Osteocyte (in vitro differentiated cells): Measurements from ENCODE around the gene ZNF324B. TPM values are rescaled to one million over a fixed set of nuclear protein-coding genes. Genes with fewer than 3 reads are reported as not detected.
A peak's percentile ranks its signal among the peaks of the same experiment; 100 is the strongest.

Experiments
- DNase-seq: peaks from one replicate; pipeline ENCODE4 v3.0.0; 2021; ENCODE audit warnings: mixed read lengths; ENCODE audit not compliant: unreplicated experiment; ENCODE audit errors: extremely low spot score
- H3K27ac Mint-ChIP-seq: one replicate; pipeline ENCODE4 v1.8.0; 2021; ENCODE audit warnings: mild to moderate bottlenecking, mixed read lengths; ENCODE audit not compliant: unreplicated experiment
- H3K27me3 Mint-ChIP-seq: one replicate; pipeline ENCODE4 v1.8.0; 2021; ENCODE audit warnings: mixed read lengths; ENCODE audit not compliant: unreplicated experiment
- H3K36me3 Mint-ChIP-seq: one replicate; pipeline ENCODE4 v1.8.0; 2021; ENCODE audit warnings: mixed read lengths; ENCODE audit not compliant: unreplicated experiment
- H3K4me1 Mint-ChIP-seq: one replicate; pipeline ENCODE4 v1.8.0; 2021; ENCODE audit warnings: mixed read lengths; ENCODE audit not compliant: unreplicated experiment
- H3K4me3 Mint-ChIP-seq: one replicate; pipeline ENCODE4 v1.8.0; 2021; ENCODE audit warnings: mild to moderate bottlenecking, moderate library complexity, mixed read lengths; ENCODE audit not compliant: unreplicated experiment
- H3K9me3 Mint-ChIP-seq: one replicate; pipeline ENCODE4 v1.8.0; 2021; ENCODE audit warnings: mixed read lengths; ENCODE audit not compliant: unreplicated experiment
- CTCF ChIP-seq: fragments of 200-600 bp; sonication (generic); IDR thresholded peaks from 2 replicates; pipeline ENCODE4 v1.5.0; 2021; ENCODE audit warnings: antibody characterized with exemption, mild to moderate bottlenecking, moderate library complexity
- total RNA-seq: library from RNA; stranded (reverse); gene quantifications from 2 replicates; pipeline ENCODE4 v1.2.1, GENCODE V29; 2021

The ZNF324B gene
- total RNA-seq, 1 donor from 2014 or later: 7.4 TPM

- no peak for TF ChIP-seq CTCF
- H3K4me1 Mint-ChIP-seq: peaks cover 30% of the 10 kb centered on the region
- H3K27ac Mint-ChIP-seq: no peak overlapping the region
- DNase-seq: no peak
- H3K9me3 Mint-ChIP-seq: no peaks in the 10 kb centered on the region
- no peak overlapping the region for H3K4me3 Mint-ChIP-seq
- peaks cover 11% of the 10 kb centered on the region for H3K36me3 Mint-ChIP-seq
- no peaks in the 10 kb centered on the region for H3K27me3 Mint-ChIP-seq
Observed at GRCh38 chr19:58471736-58472135, 20.3 kb downstream of the ZNF324B start.

GRCh38 chr19:58473775-58474174, 22.4 kb downstream of the ZNF324B start:
- Mint-ChIP-seq H3K36me3 (peaks cover 11% of the 10 kb centered on the region), H3K4me1 (peaks cover 20% of the 10 kb centered on the region), H3K27me3 (no peaks in the 10 kb centered on the region), H3K4me3 (no peak overlapping the region), H3K9me3 (no peaks in the 10 kb centered on the region), H3K27ac (no peak overlapping the region)
- TF ChIP-seq CTCF: no peak
- no peak for DNase-seq

- peaks cover 11% of the 10 kb centered on the region for H3K36me3 Mint-ChIP-seq
- peak overlapping the region; percentile 32 for H3K27ac Mint-ChIP-seq
- H3K27me3 Mint-ChIP-seq: no peaks in the 10 kb centered on the region
- H3K9me3 Mint-ChIP-seq: no peaks in the 10 kb centered on the region
- H3K4me3 Mint-ChIP-seq: peak overlapping the region; percentile 6
- no peak for TF ChIP-seq CTCF
- no peak for DNase-seq
- H3K4me1 Mint-ChIP-seq: peaks cover 20% of the 10 kb centered on the region
Observed at GRCh38 chr19:58474291-58474996, 23.0 kb downstream of the ZNF324B start.

GRCh38 chr19:58474997-58475713, 23.7 kb downstream of the ZNF324B start:
- Mint-ChIP-seq H3K36me3 (peaks cover 11% of the 10 kb centered on the region), H3K27me3 (no peaks in the 10 kb centered on the region), H3K4me1 (peaks cover 20% of the 10 kb centered on the region), H3K9me3 (no peaks in the 10 kb centered on the region), H3K4me3 (peak overlapping the region; percentile 90), H3K27ac (peak overlapping the region; percentile 98)
- TF ChIP-seq CTCF: no peak
- DNase-seq: no peak
